Endodermal cell (in vitro differentiated cells): Measurements from ENCODE around the gene RETN. TPM values are rescaled to one million over a fixed set of nuclear protein-coding genes. Genes with fewer than 3 reads are reported as not detected.
A peak's percentile ranks its signal among the peaks of the same experiment; 100 is the strongest.

Experiments used
- DNase-seq: peaks from one replicate; pipeline ENCODE4 v3.0.0-alpha.2; 2017
- H3K27ac ChIP-seq: 2 replicates; pipeline ENCODE4 v1.5.1; 2013; ENCODE audit warnings: mild to moderate bottlenecking, low read depth, low read length, moderate library complexity
- H3K27me3 ChIP-seq: 2 replicates; pipeline ENCODE4 v1.6.1; 2013; ENCODE audit warnings: mild to moderate bottlenecking, low read length, moderate library complexity; ENCODE audit not compliant: insufficient read depth, control insufficient read depth, poor library complexity, severe bottlenecking
- H3K36me3 ChIP-seq: 2 replicates; pipeline ENCODE4 v1.7.0; 2013; ENCODE audit warnings: mild to moderate bottlenecking, low read length, moderate library complexity; ENCODE audit not compliant: control insufficient read depth, insufficient read depth
- H3K4me1 ChIP-seq: one replicate; pipeline ENCODE4 v1.7.0; 2013; ENCODE audit warnings: low read length; ENCODE audit not compliant: control insufficient read depth, insufficient read depth
- H3K4me3 ChIP-seq: 2 replicates; pipeline ENCODE4 v1.5.1; 2013; ENCODE audit warnings: mild to moderate bottlenecking, low read length, moderate library complexity
- H3K9ac ChIP-seq: 2 replicates; pipeline ENCODE4 v1.6.1; 2013; ENCODE audit warnings: mild to moderate bottlenecking, low read length, moderate library complexity; ENCODE audit not compliant: poor library complexity, severe bottlenecking; ENCODE audit errors: extremely low read depth
- H3K9me3 ChIP-seq: 2 replicates; pipeline ENCODE4 v1.6.1; 2013; ENCODE audit warnings: mild to moderate bottlenecking, low read length, moderate library complexity; ENCODE audit not compliant: control insufficient read depth
- H3K27ac Mint-ChIP-seq: 2 replicates; pipeline ENCODE4 v1.8.0; 2020; ENCODE audit warnings: mixed read lengths
- H3K27me3 Mint-ChIP-seq: 2 replicates; pipeline ENCODE4 v1.8.0; 2021; ENCODE audit warnings: mild to moderate bottlenecking, mixed read lengths; ENCODE audit not compliant: insufficient read depth
- H3K36me3 Mint-ChIP-seq: 2 replicates; pipeline ENCODE4 v1.8.0; 2020; ENCODE audit warnings: low read depth, mixed read lengths
- H3K4me1 Mint-ChIP-seq: 2 replicates; pipeline ENCODE4 v1.8.0; 2020; ENCODE audit warnings: mixed read lengths
- H3K4me3 Mint-ChIP-seq: 2 replicates; pipeline ENCODE4 v1.8.0; 2020; ENCODE audit warnings: mild to moderate bottlenecking, moderate library complexity, mixed read lengths
- H3K9me3 Mint-ChIP-seq: 2 replicates; pipeline ENCODE4 v1.8.0; 2020; ENCODE audit warnings: mild to moderate bottlenecking, mixed read lengths
- WGBS, 2 experiments: methylation state at CpG; one replicate each; pipeline versions ENCODE4 v1.1.5 to v1.1.7; 2013; ENCODE audit warnings: missing lambda C conversion rate in 2 of 2, mixed read lengths in 1 of 2; ENCODE audit not compliant: insufficient coverage in 1 of 2, insufficient read length in 1 of 2; 5-methylcytosine and 5-hydroxymethylcytosine counted together
- total RNA-seq, 2 donors: library from RNA; stranded (reverse); fragmentation: NEBNext Ultra II Directional in 1 of 2; extraction: Animal tissue kit (Norgen Biotek cat#: 25700) in 1 of 2; gene quantifications; 2 replicates in 1 of 2; 3 replicates in 1 of 2; pipeline ENCODE4 v1.2.1, GENCODE V29; 2021
- TF ChIP-seq, protein P1 (sequence below): fragments of 200-600 bp; sonication (generic); conservative IDR thresholded peaks from 2 replicates; pipeline ENCODE4 v1.5.0; 2021; ENCODE audit warnings: antibody characterized with exemption, mild to moderate bottlenecking

The RETN gene
- total RNA-seq, 2 donors from 2014 or later: not detected

DNA sequence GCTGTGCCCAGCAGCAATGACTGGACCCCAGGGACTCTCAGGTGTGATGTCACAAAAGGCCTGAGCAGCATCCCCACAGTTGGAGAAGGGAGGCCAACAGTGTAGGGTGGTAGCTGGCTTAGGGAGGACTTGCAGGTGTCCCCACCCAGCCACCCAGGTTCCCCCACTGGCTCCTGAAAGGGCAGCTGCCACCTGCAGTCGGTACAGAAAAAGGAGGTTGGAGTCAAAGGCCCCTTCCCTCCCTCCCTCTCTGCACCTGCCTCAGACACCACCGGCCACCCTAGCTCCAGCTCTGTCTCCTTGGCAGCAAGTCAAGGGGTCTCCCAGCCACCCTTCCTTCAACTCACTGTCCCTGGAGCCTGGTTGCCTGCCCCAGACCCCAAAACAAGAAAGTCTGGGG, 35.2 kb upstream of the RETN start, which contains the start of gene PCP2:
Gene PCP2, minus strand, starts transcription at position 22 of the 400 bp plus-strand sequence. CDS start 262 bp downstream, outside the sequence.
- Histone ChIP-seq H3K4me1 (no peaks in the 10 kb centered on the region), H3K9ac (no peak within 1 kb of the TSS), H3K36me3 (no peaks in the 10 kb centered on the region), H3K27ac (no peak within 1 kb of the TSS), H3K4me3 (no peak within 1 kb of the TSS), H3K9me3 (no peaks in the 10 kb centered on the region), H3K27me3 (peaks cover 23% of the 10 kb centered on the region)
- 64% methylated on average over 2 of the region's 2 CpGs; no CpG with 5 or more reads in 1 of the 2 experiments for WGBS, 2 experiments
- Mint-ChIP-seq H3K9me3 (no peaks in the 10 kb centered on the region), H3K4me1 (peaks cover 14% of the 10 kb centered on the region), H3K27ac (no peak within 1 kb of the TSS), H3K4me3 (no peak within 1 kb of the TSS), H3K36me3 (peaks cover 2% of the 10 kb centered on the region), H3K27me3 (peaks cover 30% of the 10 kb centered on the region)
- no peak for DNase-seq
- TF ChIP-seq, protein P1, sequence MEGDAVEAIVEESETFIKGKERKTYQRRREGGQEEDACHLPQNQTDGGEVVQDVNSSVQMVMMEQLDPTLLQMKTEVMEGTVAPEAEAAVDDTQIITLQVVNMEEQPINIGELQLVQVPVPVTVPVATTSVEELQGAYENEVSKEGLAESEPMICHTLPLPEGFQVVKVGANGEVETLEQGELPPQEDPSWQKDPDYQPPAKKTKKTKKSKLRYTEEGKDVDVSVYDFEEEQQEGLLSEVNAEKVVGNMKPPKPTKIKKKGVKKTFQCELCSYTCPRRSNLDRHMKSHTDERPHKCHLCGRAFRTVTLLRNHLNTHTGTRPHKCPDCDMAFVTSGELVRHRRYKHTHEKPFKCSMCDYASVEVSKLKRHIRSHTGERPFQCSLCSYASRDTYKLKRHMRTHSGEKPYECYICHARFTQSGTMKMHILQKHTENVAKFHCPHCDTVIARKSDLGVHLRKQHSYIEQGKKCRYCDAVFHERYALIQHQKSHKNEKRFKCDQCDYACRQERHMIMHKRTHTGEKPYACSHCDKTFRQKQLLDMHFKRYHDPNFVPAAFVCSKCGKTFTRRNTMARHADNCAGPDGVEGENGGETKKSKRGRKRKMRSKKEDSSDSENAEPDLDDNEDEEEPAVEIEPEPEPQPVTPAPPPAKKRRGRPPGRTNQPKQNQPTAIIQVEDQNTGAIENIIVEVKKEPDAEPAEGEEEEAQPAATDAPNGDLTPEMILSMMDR: no peak

DNA sequence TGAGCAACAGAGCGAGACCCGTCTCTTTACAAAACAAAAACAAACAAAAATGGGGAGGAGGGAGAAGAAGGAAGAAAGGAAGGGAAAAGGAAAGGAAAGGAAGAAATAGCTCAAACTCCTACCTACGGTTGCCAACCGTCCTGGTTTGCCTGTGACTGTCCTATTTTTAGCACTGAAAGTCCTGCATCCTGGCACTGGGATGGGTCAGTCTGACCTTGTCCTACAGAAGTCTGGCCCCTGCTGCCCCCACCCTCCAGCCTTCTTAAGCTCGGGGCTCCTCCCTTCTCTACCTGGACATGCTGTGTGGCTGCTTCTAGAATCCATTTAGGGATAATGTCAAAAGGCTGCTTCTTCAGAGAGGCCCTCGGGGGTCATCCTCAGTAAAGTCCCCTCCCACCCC, 33.2 kb upstream of the RETN start:
- no peaks in the 10 kb centered on the region for H3K9me3 Mint-ChIP-seq
- no peaks in the 10 kb centered on the region for H3K9me3 ChIP-seq
- no peak overlapping the region for H3K27ac ChIP-seq
- peaks cover 10% of the 10 kb centered on the region for H3K36me3 ChIP-seq
- peaks cover 1% of the 10 kb centered on the region for H3K4me1 Mint-ChIP-seq
- 69 to 78% methylated on average over 6 of the region's 6 CpGs for WGBS, 2 experiments
- DNase-seq: no peak
- no peaks in the 10 kb centered on the region for H3K4me1 ChIP-seq
- H3K27ac Mint-ChIP-seq: no peak overlapping the region
- peak overlapping the region; percentile 77 for H3K4me3 Mint-ChIP-seq
- H3K9ac ChIP-seq: no peak overlapping the region
- peaks cover 23% of the 10 kb centered on the region for H3K27me3 ChIP-seq
- TF ChIP-seq, protein P1: no peak
- H3K4me3 ChIP-seq: no peak overlapping the region
- peaks cover 30% of the 10 kb centered on the region for H3K27me3 Mint-ChIP-seq
- H3K36me3 Mint-ChIP-seq: peaks cover 14% of the 10 kb centered on the region

DNA sequence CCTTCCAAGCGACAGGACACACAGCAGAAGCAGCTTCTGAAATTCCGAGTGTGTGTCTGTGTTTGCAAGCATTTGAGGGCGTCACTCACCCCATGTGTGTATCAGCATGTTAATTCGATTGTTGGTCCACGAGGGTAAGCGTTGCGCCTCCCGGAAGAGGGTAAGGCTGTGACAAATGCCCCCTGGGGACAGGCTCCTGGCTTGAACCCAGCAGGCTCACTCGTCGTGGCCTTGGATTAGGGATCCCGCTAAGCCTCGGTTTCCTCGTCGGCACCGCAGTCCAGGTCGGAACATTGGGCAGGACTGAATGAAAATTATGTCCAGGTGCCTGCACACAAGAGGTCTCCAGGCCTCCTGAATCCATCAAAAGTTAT, 32.5 kb upstream of the RETN start:
- no peak for DNase-seq
- Mint-ChIP-seq H3K4me1 (no peaks in the 10 kb centered on the region), H3K9me3 (no peaks in the 10 kb centered on the region), H3K27me3 (peaks cover 30% of the 10 kb centered on the region), H3K27ac (no peak overlapping the region), H3K36me3 (peaks cover 14% of the 10 kb centered on the region), H3K4me3 (peak overlapping the region; percentile 77)
- H3K9me3 ChIP-seq: no peaks in the 10 kb centered on the region
- H3K9ac ChIP-seq: no peak overlapping the region
- WGBS, 2 experiments: 69 to 80% methylated on average over 16 of the region's 16 CpGs
- H3K36me3 ChIP-seq: peaks cover 10% of the 10 kb centered on the region
- H3K27ac ChIP-seq: no peak overlapping the region
- no peaks in the 10 kb centered on the region for H3K4me1 ChIP-seq
- peaks cover 23% of the 10 kb centered on the region for H3K27me3 ChIP-seq
- peak overlapping the region; percentile 86 for H3K4me3 ChIP-seq
- TF ChIP-seq, protein P1: no peak
